Heart right ventricle (tissue), 16 donors: ENCODE data around the gene RBM45. TPM values are rescaled to one million over a fixed set of nuclear protein-coding genes. Genes with fewer than 3 reads are reported as not detected.

Experiments
- ATAC-seq, 8 donors: fragments of 200-7000 bp; cut with Tn5 transposase; one replicate each; pipeline ENCODE4 v1.9.1; 2020; ENCODE audit warnings: mild to moderate bottlenecking in 8 of 8, moderate library complexity in 8 of 8, moderate number of reproducible peaks in 1 of 8
- DNase-seq, 2 donors: peaks; one replicate each; pipeline ENCODE4 v3.0.0-alpha.2; 2020
- H3K27ac ChIP-seq, 10 donors: fragments of 200-600 bp; sonication (generic) in 2 of 10; one replicate each; pipeline versions ENCODE4 v1.5.0 to v1.8.0; 2020 to 2022; ENCODE audit warnings: mild to moderate bottlenecking in 3 of 10
- H3K27me3 ChIP-seq, 7 donors: fragments of 200-600 bp; one replicate each; pipeline ENCODE4 v1.8.0; 2021 to 2022; ENCODE audit warnings: mild to moderate bottlenecking in 2 of 7
- H3K36me3 ChIP-seq, 9 donors: fragments of 200-600 bp; sonication (generic) in 1 of 9; one replicate each; pipeline versions ENCODE4 v1.5.0 to v1.8.0; 2020 to 2022; ENCODE audit warnings: mild to moderate bottlenecking in 2 of 9
- H3K4me1 ChIP-seq, 9 donors: fragments of 200-600 bp; sonication (generic) in 1 of 9; one replicate each; pipeline versions ENCODE4 v1.5.0 to v1.8.0; 2020 to 2022; ENCODE audit warnings: mild to moderate bottlenecking in 4 of 9
- H3K4me3 ChIP-seq, 10 donors: fragments of 200-600 bp; sonication (generic) in 2 of 10; one replicate each; pipeline versions ENCODE4 v1.5.0 to v1.8.0; 2020 to 2022; ENCODE audit warnings: mild to moderate bottlenecking in 7 of 10, moderate library complexity in 2 of 10
- H3K9me3 ChIP-seq, 11 donors: fragments of 200-600 bp in 10 of 11; sonication (generic) in 2 of 11; one replicate each; pipeline versions ENCODE4 v1.5.0 to v1.8.0; 2013 to 2022; ENCODE audit warnings: mild to moderate bottlenecking in 2 of 11, control low read depth in 1 of 11, moderate library complexity in 1 of 11
- WGBS, 2 donors: extraction: QIAGEN DNeasy Blood & Tissue Kit; methylation state at CpG; one replicate each; pipeline ENCODE4 v1.1.7; 2013; ENCODE audit warnings: inconsistent platforms in 1 of 2; 5-methylcytosine and 5-hydroxymethylcytosine counted together
- intact Hi-C, 10 donors: fragments of 100-400 bp; cut with DNase I; formaldehyde crosslinking; loops; one replicate each; pipeline versions ENCODE4 v1.11.1 to v1.14.2; 2022
- polyA plus RNA-seq, 2 donors: library from polyadenylated mRNA; stranded (reverse); fragments of 200-250 nt; gene quantifications; one replicate each; pipeline ENCODE4 v1.2.3, GENCODE V29; 2013
- total RNA-seq, 10 donors: library from RNA; stranded (reverse); fragmentation: NEBNext Ultra II Directional in 3 of 10; extraction: Animal tissue kit (Norgen Biotek cat#: 25700) in 3 of 10; gene quantifications; one replicate each; pipeline versions ENCODE4 v1.2.1 to v1.2.4, GENCODE V29; 2021 to 2023
- TF ChIP-seq, protein P1 (sequence below), 9 donors: fragments of 200-600 bp; sonication (generic) in 2 of 9; IDR thresholded peaks; one replicate each; pipeline versions ENCODE4 v1.5.0 to v1.8.0; 2021 to 2022; ENCODE audit warnings: antibody characterized with exemption in 9 of 9, mild to moderate bottlenecking in 5 of 9, moderate library complexity in 1 of 9
- donor health status: Arrhythmogenic right ventricular cardiomyopathy.
- donor health status: ischemic (EF 13 %, LVEDD 7.1; RV severe dilation, severe dysfunction).
- donor health status: healthy with polysubstance abuse.
- donor health status: DM: no; HTN: yes; CAD: no.
- donor health status: DM: no; HTN: no; CAD: no.
- donor health status: ischemic (EF 25% LVEDD 6.9; RV normal size, moderate dysfunction).
- donor health status: ischemic (EF 25% LVEDD 5.7; RV mildly dilated, moderate dysfunction).
- donor health status: healthy.
- donor health status: DM: yes; HTN: yes; CAD: no.
- donor health status: Ischemic cardiomyopathy.
- donor health status: ischemic (EF 35%, LVEDD 5.7; RV mildly dilated, moderate dysfunction).
- donor health status: nonischemic (EF 11% LVEDD 7.7; RV severe dilation, severe dysfunction).
- donor health status: DM: yes; HTN: yes; CAD: no.
- donor health status: PGD.
- donor health status: ischemic (EF 29% LVEDD 5.4; RV normal size, mild dysfunction).
- donor health status: nonischemic (EF 23%, LVEDD 6.1; RV moderate dilation, normal function).

Gene RBM45
- total and polyA plus RNA-seq, 12 donors = 4.4 to 13.7 (median 5.9) TPM

DNA sequence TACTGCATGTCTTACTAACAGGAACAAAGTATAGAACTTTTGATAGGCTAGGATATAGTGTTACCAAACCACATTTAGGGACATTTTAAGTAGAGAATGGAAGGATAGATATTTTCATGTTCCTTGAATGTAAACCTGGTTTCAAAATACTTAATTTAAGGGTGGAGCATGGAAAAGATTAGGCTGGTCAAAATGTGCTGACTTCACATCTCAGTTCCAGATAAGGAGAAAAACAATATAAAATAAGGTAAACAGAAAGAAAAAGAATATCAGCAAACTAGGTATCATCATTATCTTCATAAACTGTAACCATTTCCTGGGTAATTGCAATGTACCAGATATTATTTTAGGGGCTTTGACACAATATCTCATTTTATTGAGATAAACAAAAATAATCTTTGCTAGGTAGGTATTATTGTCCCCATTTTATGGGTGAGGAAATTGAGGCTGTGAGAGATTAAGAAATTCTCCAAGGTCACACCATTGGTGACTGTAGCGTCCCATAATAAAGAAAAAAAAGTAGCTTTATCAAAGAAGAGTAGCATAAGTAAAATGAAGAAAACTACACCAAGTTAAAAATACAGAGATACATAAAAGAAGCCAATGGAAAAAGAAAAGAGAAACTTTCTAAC, 43.3 kb upstream of the RBM45 start:
- intact Hi-C loops = loop anchor here in 1 of 10 donors (10.0 kb wide), 1 partner anchor 264 kb away; no protein-coding TSS in a partner anchor
- Histone ChIP-seq H3K36me3 (no peaks in the 10 kb centered on the region), H3K27ac (no peak overlapping the region), H3K4me1 (peaks cover 0 to 14% (median 9%) of the 10 kb centered on the region in 9 donors), H3K9me3 (no peaks in the 10 kb centered on the region), H3K27me3 (peaks cover 0 to 29% (median 13%) of the 10 kb centered on the region in 7 donors), H3K4me3 (no peak overlapping the region)
- ATAC-seq (no peak), DNase-seq (no peak)
- TF ChIP-seq, protein P1, sequence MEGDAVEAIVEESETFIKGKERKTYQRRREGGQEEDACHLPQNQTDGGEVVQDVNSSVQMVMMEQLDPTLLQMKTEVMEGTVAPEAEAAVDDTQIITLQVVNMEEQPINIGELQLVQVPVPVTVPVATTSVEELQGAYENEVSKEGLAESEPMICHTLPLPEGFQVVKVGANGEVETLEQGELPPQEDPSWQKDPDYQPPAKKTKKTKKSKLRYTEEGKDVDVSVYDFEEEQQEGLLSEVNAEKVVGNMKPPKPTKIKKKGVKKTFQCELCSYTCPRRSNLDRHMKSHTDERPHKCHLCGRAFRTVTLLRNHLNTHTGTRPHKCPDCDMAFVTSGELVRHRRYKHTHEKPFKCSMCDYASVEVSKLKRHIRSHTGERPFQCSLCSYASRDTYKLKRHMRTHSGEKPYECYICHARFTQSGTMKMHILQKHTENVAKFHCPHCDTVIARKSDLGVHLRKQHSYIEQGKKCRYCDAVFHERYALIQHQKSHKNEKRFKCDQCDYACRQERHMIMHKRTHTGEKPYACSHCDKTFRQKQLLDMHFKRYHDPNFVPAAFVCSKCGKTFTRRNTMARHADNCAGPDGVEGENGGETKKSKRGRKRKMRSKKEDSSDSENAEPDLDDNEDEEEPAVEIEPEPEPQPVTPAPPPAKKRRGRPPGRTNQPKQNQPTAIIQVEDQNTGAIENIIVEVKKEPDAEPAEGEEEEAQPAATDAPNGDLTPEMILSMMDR (IDR thresholded peaks at IDR 0.05) = no peak
- WGBS, 2 donors = 84 to 97% methylated on average over 1 of the region's 1 CpG

DNA sequence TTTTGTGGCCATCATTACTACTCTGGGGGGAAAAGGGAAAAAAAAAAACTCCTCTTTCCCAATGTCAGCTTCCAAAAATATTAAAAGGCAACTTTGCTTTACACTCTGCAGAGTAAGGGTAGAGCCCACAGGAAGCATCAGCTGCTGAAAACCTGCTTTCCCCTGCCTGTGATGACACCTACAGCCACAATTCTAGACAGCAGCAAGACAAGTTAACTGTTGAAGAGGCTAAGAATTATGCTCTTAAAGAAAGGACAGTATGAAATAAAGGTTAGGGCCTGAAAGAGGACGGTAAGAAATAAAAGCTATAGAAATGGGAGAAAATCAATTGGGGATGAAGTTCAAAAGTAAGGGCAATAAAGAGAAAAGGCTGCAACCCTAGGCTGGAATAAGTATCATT, 42.7 kb upstream of the RBM45 start:
- DNase-seq (no peak), ATAC-seq (no peak)
- H3K27me3 ChIP-seq = peaks cover 0 to 35% (median 13%) of the 10 kb centered on the region in 7 donors
- 58 to 73% methylated on average over 1 of the region's 1 CpG for WGBS, 2 donors
- H3K4me1 ChIP-seq = peaks cover 0 to 16% (median 9%) of the 10 kb centered on the region in 9 donors
- H3K27ac ChIP-seq = no peak overlapping the region
- TF ChIP-seq, protein P1 (IDR thresholded peaks at IDR 0.05) = peak in 3 of 9 donors; percentile 19 to 28 (median 19)
- no peak overlapping the region for H3K4me3 ChIP-seq
- intact Hi-C loops = loop anchor here in 1 of 10 donors (10.0 kb wide), 1 partner anchor 265 kb away; no protein-coding TSS in a partner anchor
- H3K9me3 ChIP-seq = no peaks in the 10 kb centered on the region
- H3K36me3 ChIP-seq = no peaks in the 10 kb centered on the region

DNA sequence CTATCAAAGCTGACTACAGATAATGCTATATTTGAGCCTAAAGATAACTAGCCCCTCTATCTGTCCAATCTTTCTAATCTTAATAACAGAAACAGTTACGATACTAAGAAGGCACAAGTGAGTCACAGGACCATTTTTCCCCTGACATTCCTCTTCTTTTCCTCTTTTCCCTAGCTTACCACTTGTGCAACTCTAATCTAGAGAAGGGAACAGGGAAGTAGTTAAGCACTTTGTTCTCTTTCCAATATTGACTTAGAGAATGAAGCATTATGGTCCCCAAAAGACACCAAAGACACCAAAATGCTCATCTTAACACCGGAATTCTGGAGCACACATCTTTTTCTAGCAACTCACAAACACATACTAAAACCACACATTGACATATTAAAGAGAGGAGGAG, 41.4 kb upstream of the RBM45 start:
- H3K9me3 ChIP-seq = no peaks in the 10 kb centered on the region
- H3K27ac ChIP-seq = no peak overlapping the region
- no peak for DNase-seq
- no peak overlapping the region for H3K4me3 ChIP-seq
- peaks cover 0 to 41% (median 13%) of the 10 kb centered on the region in 7 donors for H3K27me3 ChIP-seq
- intact Hi-C loops = loop anchor here in 2 of 10 donors (5.0 kb wide), 1 partner anchor 274 kb away; no protein-coding TSS in a partner anchor
- TF ChIP-seq, protein P1 (IDR thresholded peaks at IDR 0.05) = no peak
- ATAC-seq = no peak
- whole genome bisulfite sequencing, 2 donors = 53 to 56% methylated on average over 2 of the region's 2 CpGs
- peaks cover 0 to 16% (median 9%) of the 10 kb centered on the region in 9 donors for H3K4me1 ChIP-seq
- H3K36me3 ChIP-seq = no peaks in the 10 kb centered on the region

DNA sequence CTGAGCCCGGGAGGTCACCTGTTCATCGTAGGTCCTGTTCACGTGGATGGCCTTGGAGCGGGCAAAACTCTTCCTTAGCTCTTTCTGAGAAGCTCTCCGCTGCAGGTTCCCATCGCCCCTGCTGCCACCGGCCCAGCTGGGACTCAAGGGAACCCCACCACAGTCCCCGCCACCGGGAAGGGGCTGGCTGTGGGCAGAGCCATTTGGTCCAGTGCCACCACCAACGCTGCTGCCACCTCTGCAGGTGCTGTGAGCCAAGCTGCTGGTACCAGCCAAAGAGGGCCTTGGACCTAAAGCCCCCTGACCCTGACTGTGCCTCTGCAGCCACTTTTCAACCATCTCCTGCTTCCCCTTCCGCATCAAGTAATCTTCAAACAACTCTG, 40.2 kb upstream of the RBM45 start:
- ATAC-seq (peak in 5 of 8 donors; percentile 5 to 62 (median 14)), DNase-seq (no peak)
- Histone ChIP-seq H3K9me3 (no peaks in the 10 kb centered on the region), H3K4me3 (peak overlapping the region in 8 of 10 donors; percentile 34 to 57 (median 53)), H3K27ac (no peak overlapping the region), H3K27me3 (peaks cover 0 to 41% (median 13%) of the 10 kb centered on the region in 7 donors), H3K36me3 (no peaks in the 10 kb centered on the region), H3K4me1 (peaks cover 0 to 16% (median 9%) of the 10 kb centered on the region in 9 donors)
- TF ChIP-seq, protein P1 (IDR thresholded peaks at IDR 0.05) = no peak
- intact Hi-C loops = loop anchor here in 2 of 10 donors (5.0 kb wide), 1 partner anchor 275 kb away; no protein-coding TSS in a partner anchor
- 81 to 86% methylated on average over 11 of the region's 11 CpGs for WGBS, 2 donors
